Ascending aorta (tissue), 2 donors: ENCODE data around the gene UBE2V1. TPM values are rescaled to one million over a fixed set of nuclear protein-coding genes. Genes with fewer than 3 reads are reported as not detected.

Source experiments
- DNase-seq, 2 donors: peaks; one replicate each; pipeline ENCODE4 v3.0.0-alpha.2; 2019; ENCODE audit warnings: low spot score in 2 of 2
- H3K27ac ChIP-seq, 2 donors: fragments of 200-600 bp; sonication (generic); one replicate each; pipeline ENCODE4 v1.5.1; 2016 to 2017; ENCODE audit warnings: mild to moderate bottlenecking in 1 of 2
- H3K27me3 ChIP-seq: fragments of 200-600 bp; sonication (generic); one replicate; pipeline ENCODE4 v1.5.1; 2017
- H3K36me3 ChIP-seq, 2 donors: fragments of 200-600 bp; sonication (generic); one replicate each; pipeline ENCODE4 v1.5.1; 2016
- H3K4me1 ChIP-seq, 2 donors: fragments of 200-600 bp; sonication (generic); one replicate each; pipeline ENCODE4 v1.5.1; 2016 to 2017; ENCODE audit warnings: mild to moderate bottlenecking in 1 of 2
- H3K4me3 ChIP-seq, 2 donors: fragments of 200-600 bp; sonication (generic); one replicate each; pipeline ENCODE4 v1.5.1; 2016 to 2017; ENCODE audit warnings: mild to moderate bottlenecking in 1 of 2
- H3K9me3 ChIP-seq, 2 donors: fragments of 200-600 bp; sonication (generic); one replicate each; pipeline ENCODE4 v1.5.1; 2016
- CTCF ChIP-seq, 3 experiments: fragments of 200-600 bp in 2 of 3; fragments of 450-650 bp in 1 of 3; sonication (generic) in 2 of 3; IDR thresholded peaks; one replicate each; pipeline ENCODE4 v1.5.1; 2016 to 2019; ENCODE audit warnings: antibody characterized with exemption in 3 of 3, mild to moderate bottlenecking in 1 of 3, moderate library complexity in 1 of 3
- intact Hi-C: fragments of 100-400 bp; cut with DNase I; formaldehyde crosslinking; loops from one replicate; pipeline ENCODE4 v1.15.1; 2023
- total RNA-seq: library from RNA; depleted of rRNA; stranded (reverse); fragments of >200 nt; gene quantifications from one replicate; pipeline ENCODE4 v1.1.0, GENCODE V29; 2016

The UBE2V1 gene
- total RNA-seq, 1 donor from 2014 or later: 39.4 TPM

GRCh38 chr20:50133041-50133440 lies 20.1 kb upstream of the UBE2V1 start:
- H3K9me3 ChIP-seq: no peaks in the 10 kb centered on the region
- peaks cover 20 to 24% of the 10 kb centered on the region in 2 donors for H3K36me3 ChIP-seq
- DNase-seq: no peak
- H3K4me3 ChIP-seq: no peak overlapping the region
- no peak for TF ChIP-seq CTCF (IDR thresholded peaks at IDR 0.05)
- H3K27me3 ChIP-seq: no peaks in the 10 kb centered on the region
- H3K27ac ChIP-seq: no peak overlapping the region
- intact Hi-C loops: no loop called here
- peaks cover 13 to 16% of the 10 kb centered on the region in 2 donors for H3K4me1 ChIP-seq

GRCh38 chr20:50130995-50131394 lies 18.0 kb upstream of the UBE2V1 start:
- intact Hi-C loops: loop anchor here (2.0 kb wide), 1 partner anchor 38 kb away; no protein-coding TSS in a partner anchor
- H3K36me3 ChIP-seq: peaks cover 32 to 36% of the 10 kb centered on the region in 2 donors
- DNase-seq: peak in 1 of 2 donors; percentile 83
- no peaks in the 10 kb centered on the region for H3K27me3 ChIP-seq
- peak overlapping the region in 1 of 2 donors; percentile 34 for H3K4me3 ChIP-seq
- H3K4me1 ChIP-seq: peaks cover 13 to 16% of the 10 kb centered on the region in 2 donors
- H3K9me3 ChIP-seq: no peaks in the 10 kb centered on the region
- H3K27ac ChIP-seq: peak overlapping the region; percentile 54 to 60
- TF ChIP-seq CTCF (IDR thresholded peaks at IDR 0.05): peak in 1 of 3 experiments; percentile 27

- Histone ChIP-seq H3K4me1 (peaks cover 13 to 16% of the 10 kb centered on the region in 2 donors), H3K27ac (peak overlapping the region; percentile 54 to 60)
- intact Hi-C loops: loop anchor here (2.0 kb wide), 1 partner anchor 38 kb away; no protein-coding TSS in a partner anchor
Measured at GRCh38 chr20:50130356-50130723, 17.4 kb upstream of the UBE2V1 start.

GRCh38 chr20:50129662-50130355 lies 16.9 kb upstream of the UBE2V1 start:
- intact Hi-C loops: loop anchor here (2.0 kb wide), 1 partner anchor 39 kb away; no protein-coding TSS in a partner anchor
- Histone ChIP-seq H3K4me1 (peaks cover 13 to 16% of the 10 kb centered on the region in 2 donors), H3K27ac (peak overlapping the region; percentile 54 to 60), H3K36me3 (peaks cover 39 to 42% of the 10 kb centered on the region in 2 donors), H3K4me3 (peak overlapping the region in 1 of 2 donors; percentile 34), H3K27me3 (no peaks in the 10 kb centered on the region), H3K9me3 (no peaks in the 10 kb centered on the region)
- DNase-seq: no peak
- no peak for TF ChIP-seq CTCF (IDR thresholded peaks at IDR 0.05)

More at GRCh38 chr20:50130356-50130723, 17.4 kb upstream of the UBE2V1 start:
- Histone ChIP-seq H3K27me3 (no peaks in the 10 kb centered on the region), H3K36me3 (peaks cover 36 to 40% of the 10 kb centered on the region in 2 donors), H3K9me3 (no peaks in the 10 kb centered on the region), H3K4me3 (peak overlapping the region in 1 of 2 donors; percentile 34)
- no peak for TF ChIP-seq CTCF (IDR thresholded peaks at IDR 0.05)
- no peak for DNase-seq

- Histone ChIP-seq H3K4me3 (no peak overlapping the region), H3K36me3 (peaks cover 43 to 55% of the 10 kb centered on the region in 2 donors), H3K27me3 (no peaks in the 10 kb centered on the region), H3K27ac (no peak overlapping the region), H3K4me1 (peaks cover 13 to 16% of the 10 kb centered on the region in 2 donors), H3K9me3 (no peaks in the 10 kb centered on the region)
- no peak for DNase-seq
- intact Hi-C loops: no loop called here
- TF ChIP-seq CTCF (IDR thresholded peaks at IDR 0.05): no peak
Measured at GRCh38 chr20:50128520-50128905, 15.6 kb upstream of the UBE2V1 start.
